NCI-H187 treated with DMSO at 0.1 percent for 48 hours (cell line): ENCODE results near the gene SLC24A4.
"Not testable (repeated sequence)": the region's sequence is repeated elsewhere in the genome, so short reads cannot be mapped to it uniquely, and the experiment has no call there.

Experiments
- DNase-seq: peaks from one replicate; lab custom pipeline; 2025; lab: John Stamatoyannopoulos, UW

SLC24A4 gene

GRCh38 chr14:92520102-92521057 is 197.4 kb downstream of the SLC24A4 start:
- no peak for DNase-seq

GRCh38 chr14:92521058-92521415 is 198.1 kb downstream of the SLC24A4 start:
- DNase-seq, result no peak

- DNase-seq, result no peak
Observed at GRCh38 chr14:92523752-92524151, 200.8 kb downstream of the SLC24A4 start.

- no peak for DNase-seq
Observed at GRCh38 chr14:92524602-92525185, 201.7 kb downstream of the SLC24A4 start.

GRCh38 chr14:92525322-92526095 is 202.5 kb downstream of the SLC24A4 start:
- no peak for DNase-seq

GRCh38 chr14:92527721-92528120 is 204.8 kb downstream of the SLC24A4 start:
- DNase-seq, result no peak

GRCh38 chr14:92528486-92529100 is 205.6 kb downstream of the SLC24A4 start:
- DNase-seq, result no peak

- DNase-seq, result no peak
Observed at GRCh38 chr14:92529903-92530302, 206.9 kb downstream of the SLC24A4 start.

GRCh38 chr14:92531106-92531873 is 208.3 kb downstream of the SLC24A4 start:
- no peak for DNase-seq

GRCh38 chr14:92532490-92533163 is 209.7 kb downstream of the SLC24A4 start:
- no peak for DNase-seq

- DNase-seq, result no peak
Observed at GRCh38 chr14:92534932-92535643, 212.1 kb downstream of the SLC24A4 start.

- not testable (repeated sequence) for DNase-seq
Observed at GRCh38 chr14:92536231-92536630, 213.3 kb downstream of the SLC24A4 start.

- no peak for DNase-seq
Observed at GRCh38 chr14:92538412-92538985, 215.5 kb downstream of the SLC24A4 start.

- no peak for DNase-seq
Observed at GRCh38 chr14:92539419-92539818, 216.5 kb downstream of the SLC24A4 start.

- DNase-seq, result no peak
Observed at GRCh38 chr14:92539875-92540274, 216.9 kb downstream of the SLC24A4 start.

- no peak for DNase-seq
Observed at GRCh38 chr14:92540472-92541048, 217.6 kb downstream of the SLC24A4 start.

GRCh38 chr14:92542766-92543554 is 220.0 kb downstream of the SLC24A4 start:
- no peak for DNase-seq

- no peak for DNase-seq
Observed at GRCh38 chr14:92544051-92544720, 221.2 kb downstream of the SLC24A4 start.
